Heart left ventricle (tissue), 16 donors: Measurements from ENCODE around the gene MYO7B. TPM values are rescaled to one million over a fixed set of nuclear protein-coding genes. Genes with fewer than 3 reads are reported as not detected.

Source experiments
- ATAC-seq, 4 donors: fragments of 200-7000 bp; cut with Tn5 transposase; one replicate each; pipeline ENCODE4 v1.9.1; 2020 to 2022; ENCODE audit warnings: moderate library complexity in 4 of 4, mild to moderate bottlenecking in 3 of 4, moderate number of reproducible peaks in 1 of 4
- DNase-seq, 5 donors: peaks; one replicate each; pipeline ENCODE4 v3.0.0-alpha.2; 2020
- H3K27ac ChIP-seq, 12 donors: fragments of 200-600 bp; sonication (generic) in 4 of 12; one replicate each; pipeline versions ENCODE4 v1.5.0 to v1.8.0; 2016 to 2022; ENCODE audit warnings: mild to moderate bottlenecking in 2 of 12
- H3K27me3 ChIP-seq, 9 donors: fragments of 200-600 bp; sonication (generic) in 2 of 9; one replicate each; pipeline versions ENCODE4 v1.5.1 to v1.8.0; 2016 to 2022; ENCODE audit warnings: mild to moderate bottlenecking in 3 of 9
- H3K36me3 ChIP-seq, 9 donors: fragments of 200-600 bp; sonication (generic) in 2 of 9; one replicate each; pipeline versions ENCODE4 v1.5.0 to v1.8.0; 2018 to 2022; ENCODE audit warnings: mild to moderate bottlenecking in 2 of 9
- H3K4me1 ChIP-seq, 12 donors: fragments of 200-600 bp; sonication (generic) in 4 of 12; one replicate each; pipeline versions ENCODE4 v1.5.0 to v1.8.0; 2016 to 2022; ENCODE audit warnings: mild to moderate bottlenecking in 3 of 12
- H3K4me3 ChIP-seq, 12 donors: fragments of 200-600 bp; sonication (generic) in 4 of 12; one replicate each; pipeline versions ENCODE4 v1.5.0 to v1.8.0; 2017 to 2022; ENCODE audit warnings: mild to moderate bottlenecking in 9 of 12, moderate library complexity in 4 of 12
- H3K9me3 ChIP-seq, 12 donors: fragments of 200-600 bp; sonication (generic) in 4 of 12; one replicate each; pipeline versions ENCODE4 v1.5.0 to v1.8.0; 2016 to 2022; ENCODE audit warnings: mild to moderate bottlenecking in 1 of 12
- CTCF ChIP-seq, 12 donors: fragments of 200-600 bp; sonication (generic) in 4 of 12; IDR thresholded peaks; one replicate each; pipeline versions ENCODE4 v1.5.0 to v1.8.0; 2018 to 2022; ENCODE audit warnings: antibody characterized with exemption in 12 of 12, mild to moderate bottlenecking in 5 of 12
- POLR2A ChIP-seq, 2 donors: fragments of 450-650 bp; IDR thresholded peaks; one replicate each; pipeline ENCODE4 v1.6.1; 2017; ENCODE audit warnings: antibody characterized with exemption in 2 of 2, mild to moderate bottlenecking in 2 of 2, moderate library complexity in 2 of 2
- WGBS, 4 donors: extraction: QIAGEN DNeasy Blood & Tissue Kit in 2 of 4; methylation state at CpG; one replicate each; pipeline versions ENCODE4 v1.1.5 to v1.1.7; 2013 to 2018; 5-methylcytosine and 5-hydroxymethylcytosine counted together
- intact Hi-C, 10 donors: fragments of 100-400 bp; cut with DNase I; formaldehyde crosslinking; loops; one replicate each; pipeline versions ENCODE4 v1.11.1 to v1.14.2; 2022
- polyA plus RNA-seq, 2 donors: library from polyadenylated mRNA; stranded (reverse); fragments of 200-250 nt; gene quantifications; one replicate each; pipeline ENCODE4 v1.2.3, GENCODE V29; 2013
- total RNA-seq, 9 donors: library from RNA; depleted of rRNA in 2 of 9; stranded (reverse); fragments of >200 nt in 2 of 9; fragmentation: NEBNext Ultra II Directional in 3 of 9; extraction: Animal tissue kit (Norgen Biotek cat#: 25700) in 3 of 9; gene quantifications; one replicate each; pipeline versions ENCODE4 v1.1.0 to v1.2.4, GENCODE V29; 2016 to 2023
- donor health status: ischemic (EF 13 %, LVEDD 7.1; RV severe dilation, severe dysfunction).
- donor health status: healthy with polysubstance abuse.
- donor health status: DM: no; HTN: yes; CAD: no.
- donor health status: DM: no; HTN: no; CAD: no.
- donor health status: ischemic (EF 25% LVEDD 6.9; RV normal size, moderate dysfunction).
- donor health status: ischemic (EF 25% LVEDD 5.7; RV mildly dilated, moderate dysfunction).
- donor health status: healthy.
- donor health status: DM: yes; HTN: yes; CAD: no.
- donor health status: ischemic (EF 35%, LVEDD 5.7; RV mildly dilated, moderate dysfunction).
- donor health status: nonischemic (EF 11% LVEDD 7.7; RV severe dilation, severe dysfunction).
- donor health status: DM: yes; HTN: yes; CAD: no.
- donor health status: PGD.
- donor health status: ischemic (EF 29% LVEDD 5.4; RV normal size, mild dysfunction).
- donor health status: nonischemic (EF 23%, LVEDD 6.1; RV moderate dilation, normal function).

MYO7B gene
- total and polyA plus RNA-seq, 11 donors, result 0.20 to 2.1 (median 0.90) TPM

- no peaks in the 10 kb centered on the region for H3K9me3 ChIP-seq
- peaks cover 13 to 91% (median 73%) of the 10 kb centered on the region in 12 donors for H3K4me1 ChIP-seq
- TF ChIP-seq CTCF (IDR thresholded peaks at IDR 0.05) (no peak), POLR2A (IDR thresholded peaks at IDR 0.05) (no peak)
- H3K36me3 ChIP-seq, result peaks cover 0 to 42% (median 17%) of the 10 kb centered on the region in 9 donors
- intact Hi-C loops, result loop anchor here in 5 of 10 donors (5.0 to 10.0 kb wide), 4 partner anchors 36 to 54 kb away; no protein-coding TSS in a partner anchor
- peak in 3 of 5 donors; percentile 32 to 69 (median 35) for DNase-seq
- H3K27me3 ChIP-seq, result no peaks in the 10 kb centered on the region
- peak overlapping the region; percentile 1 to 85 (median 72) for H3K27ac ChIP-seq
- 64 to 74% (median 69%) methylated on average over 20 to 24 of the region's 24 CpGs for WGBS, 4 donors
- no peak overlapping the region for H3K4me3 ChIP-seq
- no peak for ATAC-seq
Observed at GRCh38 chr2:127646487-127647241, 111.2 kb downstream of the MYO7B start.

- intact Hi-C loops, result loop anchor here in 6 of 10 donors (2.0 to 10.0 kb wide), 5 partner anchors 29 to 55 kb away; no protein-coding TSS in a partner anchor
- Histone ChIP-seq H3K4me3 (no peak overlapping the region), H3K4me1 (peaks cover 17 to 91% (median 78%) of the 10 kb centered on the region in 12 donors), H3K27ac (peak overlapping the region; percentile 1 to 85 (median 72)), H3K27me3 (no peaks in the 10 kb centered on the region), H3K9me3 (no peaks in the 10 kb centered on the region), H3K36me3 (peaks cover 0 to 36% (median 17%) of the 10 kb centered on the region in 9 donors)
- 61 to 70% (median 65%) methylated on average over 14 to 16 of the region's 16 CpGs for WGBS, 4 donors
- peak in 3 of 4 donors; percentile 13 to 29 (median 26) for ATAC-seq
- TF ChIP-seq POLR2A (IDR thresholded peaks at IDR 0.05) (no peak), CTCF (IDR thresholded peaks at IDR 0.05) (no peak)
- peak in 4 of 5 donors; percentile 41 to 81 (median 70) for DNase-seq
Observed at GRCh38 chr2:127647242-127648190, 112.0 kb downstream of the MYO7B start.

DNA sequence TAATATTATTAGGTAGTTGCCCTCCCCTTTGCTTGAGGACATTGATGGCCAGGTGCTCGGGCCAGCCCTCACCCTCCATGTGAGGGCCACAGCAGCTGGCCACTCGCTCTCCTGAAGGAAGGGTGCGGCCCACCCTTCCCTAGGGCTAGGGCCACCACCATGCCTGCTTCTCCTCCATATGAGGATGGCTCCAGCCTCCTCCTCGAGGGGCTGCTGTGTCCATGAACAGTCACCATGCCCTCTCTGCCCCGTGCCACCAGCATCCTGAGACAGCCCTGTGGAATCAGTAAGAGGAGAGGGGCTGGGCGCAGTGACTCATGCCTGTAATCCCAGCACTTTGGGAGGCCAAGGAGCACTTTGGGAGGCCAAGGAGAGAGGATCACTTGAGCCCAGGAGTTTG lies 112.8 kb downstream of the MYO7B start:
- TF ChIP-seq CTCF (IDR thresholded peaks at IDR 0.05) (no peak), POLR2A (IDR thresholded peaks at IDR 0.05) (no peak)
- H3K4me1 ChIP-seq, result peaks cover 25 to 91% (median 78%) of the 10 kb centered on the region in 12 donors
- DNase-seq (peak in 2 of 5 donors; percentile 20 to 46), ATAC-seq (no peak)
- H3K27ac ChIP-seq, result peak overlapping the region in 11 of 12 donors; percentile 1 to 85 (median 72)
- H3K36me3 ChIP-seq, result peaks cover 0 to 44% (median 24%) of the 10 kb centered on the region in 9 donors
- intact Hi-C loops, result loop anchor here in 6 of 10 donors (2.0 to 10.0 kb wide), 5 partner anchors 28 to 56 kb away; no protein-coding TSS in a partner anchor
- WGBS, 4 donors, result 79 to 91% (median 84%) methylated on average over 6 of the region's 6 CpGs
- no peaks in the 10 kb centered on the region for H3K27me3 ChIP-seq
- H3K9me3 ChIP-seq, result no peaks in the 10 kb centered on the region
- H3K4me3 ChIP-seq, result no peak overlapping the region
